Middle frontal gyrus (tissue), 1 donor: ENCODE data around the gene MB21D2.
A peak's percentile ranks its signal among the peaks of the same experiment; 100 is the strongest.
"Not testable (repeated sequence)": the region's sequence is repeated elsewhere in the genome, so short reads cannot be mapped to it uniquely, and the experiment has no call there.

ENCODE experiments used
- DNase-seq: peaks from one replicate; pipeline ENCODE4 v3.0.0-alpha.2; 2015; ENCODE audit warnings: low spot score; ENCODE audit errors: extremely low spot score

MB21D2 gene

GRCh38 chr3:192862408-192863090, 55.1 kb downstream of the MB21D2 start:
- no peak for DNase-seq

DNA sequence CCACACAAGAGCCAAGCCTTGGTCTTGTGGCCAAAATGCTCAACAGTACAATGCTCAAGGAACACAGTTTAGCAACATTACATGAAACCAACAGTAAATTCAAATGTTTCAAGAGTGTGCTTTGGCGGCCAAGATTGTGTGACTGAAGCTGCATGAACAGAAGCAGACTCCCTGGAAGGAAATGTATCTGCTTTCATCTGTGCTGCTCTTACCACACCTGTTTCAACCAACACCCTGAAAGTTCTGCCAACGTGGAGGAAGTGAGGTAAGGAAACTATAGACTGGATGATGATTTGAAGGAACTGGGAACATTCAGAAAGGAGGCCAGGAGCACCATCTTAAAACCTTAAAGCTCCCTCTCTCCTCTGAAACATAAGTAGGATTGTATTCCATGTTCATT, 55.7 kb downstream of the MB21D2 start:
- no peak for DNase-seq

- DNase-seq, result no peak
These were observed 57.2 kb downstream of the MB21D2 start for GRCh38 chr3:192860454-192860853.

DNA sequence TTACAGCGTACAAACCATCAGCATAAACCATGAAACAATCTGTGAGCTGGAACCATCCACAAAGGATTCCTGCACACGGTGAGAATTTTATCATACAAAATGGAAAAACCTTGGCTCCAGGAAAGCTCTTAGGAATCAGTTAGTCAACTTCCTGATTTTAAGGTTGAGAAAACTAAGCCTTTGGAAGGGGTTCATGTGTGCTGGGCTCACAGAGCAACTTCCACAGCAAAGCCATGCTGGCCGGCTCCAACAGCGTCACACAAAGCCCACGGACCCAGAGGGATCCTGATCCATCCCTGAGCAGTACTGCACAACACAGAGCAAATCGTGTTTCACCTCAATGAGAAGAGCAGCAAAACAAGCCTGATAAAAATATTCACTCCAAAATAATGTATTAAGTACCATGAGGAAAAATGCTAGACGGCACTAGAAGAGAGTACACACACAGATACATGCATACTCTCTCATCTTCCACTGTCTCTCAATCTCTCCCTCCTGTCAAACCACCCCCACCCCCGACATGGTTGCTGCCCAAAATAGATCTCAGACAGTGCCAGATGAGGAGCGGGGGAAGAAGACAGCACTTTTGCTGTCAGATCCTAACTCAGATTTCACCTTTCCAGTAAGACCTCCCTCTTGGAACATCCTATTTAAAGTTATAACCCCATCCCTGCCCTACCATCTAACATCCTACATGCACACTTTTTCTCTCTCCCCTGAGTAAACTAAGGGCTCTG, 58.6 kb downstream of the MB21D2 start:
- no peak for DNase-seq

DNA sequence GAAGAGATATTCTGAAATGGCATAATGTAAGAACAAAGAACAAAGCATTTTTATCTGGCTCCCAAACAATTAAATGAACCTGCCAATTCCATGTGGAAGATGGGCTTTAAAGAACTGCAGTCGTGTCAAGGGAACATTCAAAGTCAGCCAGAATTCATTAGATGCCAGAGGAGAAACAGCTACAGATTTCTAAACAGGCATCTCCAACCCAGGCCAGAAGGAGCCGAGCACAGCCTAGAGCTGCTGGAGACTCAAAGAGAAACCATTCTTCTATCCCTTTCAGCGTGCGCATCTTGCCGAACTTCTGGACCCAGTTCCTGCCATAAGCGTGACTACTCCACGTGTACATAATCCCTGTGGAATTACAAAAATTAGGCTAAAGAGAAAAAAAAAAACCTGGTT, 60.4 kb downstream of the MB21D2 start:
- DNase-seq, result no peak

- DNase-seq, result no peak
These were observed 62.2 kb downstream of the MB21D2 start for GRCh38 chr3:192855434-192855833.

- DNase-seq, result no peak
These were observed 65.8 kb downstream of the MB21D2 start for GRCh38 chr3:192851821-192852372.

DNA sequence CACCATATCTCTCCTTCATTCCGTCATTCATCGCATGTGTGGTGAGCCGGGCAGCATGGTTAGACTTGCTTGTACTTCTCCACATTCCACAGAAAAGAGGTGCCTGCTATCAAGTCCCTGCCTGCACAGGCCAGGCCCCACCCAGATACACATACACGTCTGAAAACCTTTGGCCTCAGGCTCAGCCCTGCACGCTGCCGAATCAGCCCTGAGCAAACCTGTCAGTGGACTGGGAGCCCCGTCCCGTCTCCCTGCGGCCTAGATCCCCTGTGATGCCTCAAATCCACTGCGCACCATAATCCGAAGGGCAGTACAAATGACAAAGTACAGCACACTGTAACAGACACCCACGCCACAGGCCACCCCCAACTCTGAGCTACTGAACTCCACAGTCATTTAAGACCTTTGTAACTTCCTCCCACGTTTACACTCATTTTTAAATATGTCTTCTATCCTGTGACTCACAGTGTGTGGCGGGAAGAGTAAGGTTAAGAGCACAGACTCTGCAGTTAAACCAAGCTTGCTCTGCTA, 67.1 kb downstream of the MB21D2 start:
- DNase-seq, result no peak

DNA sequence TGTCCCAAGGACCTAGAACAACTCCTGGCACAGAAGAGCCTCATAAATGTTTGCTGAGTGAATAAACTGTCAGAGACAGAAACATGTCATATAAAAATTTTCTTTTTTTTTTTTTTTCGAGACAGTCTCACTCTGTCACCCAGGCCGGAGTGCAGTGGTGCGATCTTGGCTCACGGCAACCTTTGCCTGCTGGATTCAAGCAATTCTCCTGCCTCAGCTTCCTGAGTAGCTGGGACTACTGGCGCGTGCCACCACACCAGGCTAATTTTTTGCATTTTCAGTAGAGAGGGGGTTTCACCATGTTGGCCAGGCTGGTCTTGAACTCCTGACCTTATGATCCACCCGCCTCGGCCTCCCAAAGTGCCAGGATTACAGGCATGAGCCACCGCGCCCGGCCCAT, 67.8 kb downstream of the MB21D2 start:
- DNase-seq, result not testable (repeated sequence)

DNA sequence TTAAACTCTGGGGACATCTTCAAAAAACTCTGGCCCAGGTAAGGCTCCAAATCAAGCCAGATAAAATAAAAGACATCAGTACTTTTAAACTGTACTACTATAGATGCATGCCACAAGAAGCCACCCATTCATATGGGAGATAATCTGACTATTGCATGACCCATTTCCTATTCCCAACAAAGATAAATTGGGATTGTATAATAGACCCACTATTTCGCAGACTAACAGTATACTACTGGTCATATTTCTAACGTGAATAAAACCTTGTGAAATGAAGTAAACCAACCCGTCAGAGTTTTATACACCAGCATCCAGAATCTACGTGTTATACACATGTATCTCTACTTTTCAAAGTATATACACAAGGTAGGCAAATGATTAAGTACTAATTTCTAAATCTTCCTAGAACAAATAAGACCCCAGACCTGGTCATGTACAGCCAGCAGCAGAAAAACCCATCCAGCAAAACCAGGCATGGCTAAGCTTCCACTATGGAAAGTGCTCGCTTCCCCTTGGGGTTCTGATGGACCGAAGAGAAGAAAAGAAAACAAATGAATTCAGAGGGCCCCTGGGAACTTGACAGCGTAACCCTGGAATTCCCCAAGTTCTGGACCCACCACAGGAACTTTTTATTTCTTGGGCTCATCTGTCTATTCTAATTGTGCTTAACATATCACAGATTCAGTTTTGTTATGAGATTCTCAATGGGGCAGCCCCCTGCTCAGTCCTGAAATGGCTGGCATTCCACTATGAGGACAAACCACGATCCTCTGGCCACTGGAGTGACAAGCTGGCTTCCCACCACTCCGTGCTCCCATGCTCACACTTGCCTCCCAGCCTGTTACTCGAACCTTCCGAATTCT, 69.1 kb downstream of the MB21D2 start:
- no peak for DNase-seq

- peak; percentile 15 for DNase-seq
These were observed 69.7 kb downstream of the MB21D2 start for GRCh38 chr3:192847941-192848340.

DNA sequence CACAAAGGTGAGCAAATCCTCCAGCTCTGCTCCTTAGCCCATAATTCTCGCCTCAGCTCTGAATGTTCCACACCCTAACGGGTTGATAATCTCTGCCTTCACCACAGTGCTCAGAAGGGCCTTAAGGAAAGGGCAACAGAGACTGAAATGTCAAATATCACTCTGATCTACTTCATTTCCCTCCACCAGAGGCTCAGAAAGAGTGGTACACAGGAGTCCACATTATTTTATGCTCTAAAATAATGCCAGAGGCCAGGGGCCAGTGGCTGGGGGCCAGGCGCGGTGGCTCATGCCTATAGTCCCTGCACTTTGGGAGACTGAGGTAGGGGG, 72.2 kb downstream of the MB21D2 start:
- no peak for DNase-seq

DNA sequence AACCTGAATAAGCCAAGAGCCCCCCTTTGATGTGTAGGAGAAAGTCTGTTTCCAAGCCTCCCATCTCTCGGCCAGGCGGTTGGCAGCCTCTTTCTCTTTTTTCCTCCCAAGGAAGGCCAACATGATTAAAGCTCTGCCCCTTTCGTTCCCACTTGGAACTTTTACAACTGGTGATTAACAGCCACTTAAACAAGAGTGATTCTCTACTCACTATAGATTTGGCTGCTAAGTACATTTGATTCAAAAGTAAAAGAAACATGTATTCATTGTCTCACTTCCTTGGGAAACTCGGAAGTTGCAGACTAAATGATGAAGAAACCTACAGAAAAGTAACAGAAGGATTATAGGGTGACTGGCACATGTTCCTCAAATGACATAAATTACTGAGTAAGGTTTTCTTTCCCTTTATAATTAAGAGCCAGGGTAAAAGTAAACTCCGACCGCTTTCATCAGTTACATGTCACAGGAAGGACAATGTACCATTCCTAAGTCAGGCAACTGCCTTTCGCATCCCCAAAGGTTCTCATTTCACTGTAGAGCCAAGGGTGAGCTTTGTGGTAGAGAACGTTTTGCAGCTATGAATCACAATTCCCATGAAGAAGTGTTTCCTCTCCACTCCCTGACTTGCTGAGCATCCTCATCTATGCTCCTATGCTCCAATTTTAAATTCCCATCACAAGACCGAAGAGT, 72.7 kb downstream of the MB21D2 start:
- DNase-seq, result no peak

DNA sequence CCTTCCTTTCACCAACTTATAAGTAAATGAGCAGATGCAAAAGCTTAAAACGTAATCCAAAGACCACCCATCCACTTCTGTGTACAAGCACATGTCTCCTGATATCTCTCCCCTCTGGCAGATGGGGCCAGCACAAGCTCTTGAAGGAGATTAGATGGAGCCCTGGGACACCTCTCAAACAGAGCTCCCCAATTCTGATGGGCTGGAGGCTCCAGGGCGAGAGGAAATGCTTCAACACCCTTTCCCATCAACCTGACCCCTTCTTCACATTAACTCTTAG, 73.2 kb downstream of the MB21D2 start:
- no peak for DNase-seq

- no peak for DNase-seq
These were observed 73.8 kb downstream of the MB21D2 start for GRCh38 chr3:192843723-192844485.

DNA sequence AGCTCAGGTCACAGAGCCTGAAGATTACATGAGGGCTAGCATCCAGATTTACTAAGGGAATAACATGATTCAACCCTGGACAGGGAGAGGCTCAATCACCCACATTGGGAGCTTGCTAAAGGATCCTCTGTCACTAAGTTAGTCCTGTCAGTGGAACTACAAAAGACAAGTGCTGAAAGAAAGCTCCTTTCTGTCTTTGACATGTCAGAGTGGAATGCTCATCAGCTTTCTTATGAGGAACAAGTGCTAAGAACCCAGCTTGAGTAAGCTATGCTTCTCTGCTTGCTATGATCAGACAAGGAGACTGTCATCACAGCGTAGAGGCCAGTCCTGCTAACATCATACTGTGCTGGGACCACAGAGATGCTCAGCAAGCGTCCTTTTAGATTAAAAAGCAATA, 74.5 kb downstream of the MB21D2 start:
- DNase-seq, result no peak

GRCh38 chr3:192842711-192843110, 74.9 kb downstream of the MB21D2 start:
- no peak for DNase-seq

- DNase-seq, result no peak
These were observed 75.5 kb downstream of the MB21D2 start for GRCh38 chr3:192842138-192842537.

DNA sequence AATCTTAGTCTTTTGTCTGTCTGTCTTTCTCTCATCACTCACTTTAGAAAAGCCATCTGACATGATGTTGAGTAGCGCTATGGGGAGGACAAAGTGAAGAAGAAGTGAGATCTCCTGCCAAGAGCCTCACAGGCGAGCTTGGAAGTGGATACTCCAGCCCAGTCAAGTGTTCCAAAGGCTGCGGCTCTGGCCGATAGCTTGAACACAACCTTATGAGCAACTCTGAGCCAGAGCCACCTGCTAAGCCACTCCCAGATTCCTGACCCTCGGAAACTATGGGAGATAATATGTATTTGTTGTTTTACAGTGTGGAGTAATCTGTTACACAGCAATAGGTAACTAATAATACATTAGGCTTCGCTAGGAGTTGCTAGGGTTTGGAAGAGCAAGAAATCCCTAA, 76.2 kb downstream of the MB21D2 start:
- DNase-seq, result no peak

DNA sequence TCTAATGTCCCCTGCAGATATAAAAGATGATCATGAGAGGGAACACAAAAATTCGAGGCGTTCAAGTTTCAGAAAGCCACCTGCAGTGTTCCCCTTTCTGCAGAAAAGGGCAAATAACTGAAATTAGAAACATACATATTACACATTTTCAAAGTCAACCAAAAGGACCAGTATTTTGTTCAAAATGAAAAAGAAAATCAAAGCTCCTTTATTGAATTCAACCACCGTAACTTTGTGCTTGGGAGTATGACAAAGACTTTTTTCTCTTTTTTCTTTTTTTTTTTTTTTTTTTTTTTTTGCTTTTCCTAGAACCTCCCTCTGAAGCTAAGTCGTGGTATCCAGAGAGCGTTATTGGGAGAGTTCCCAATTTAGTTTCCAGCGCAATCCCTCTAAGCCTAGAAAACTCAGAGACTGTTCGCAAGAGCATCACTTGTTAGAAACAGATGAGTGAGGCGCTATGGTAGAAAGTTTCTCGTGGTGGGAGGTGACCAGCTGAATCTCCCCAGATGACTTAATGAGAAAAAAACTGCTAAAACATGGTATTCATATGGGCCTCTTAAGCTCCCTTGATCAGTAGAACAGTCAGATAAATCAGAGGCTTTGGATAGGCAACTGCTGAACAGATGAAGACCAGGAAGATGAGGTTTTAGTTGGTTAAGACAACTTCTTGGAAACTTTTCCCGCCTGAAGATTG, 77.4 kb downstream of the MB21D2 start:
- no peak for DNase-seq
